Measurements from ENCODE around the gene FRMD4A.

Gene FRMD4A

GRCh38 chr10:13684806-13685482 lies 645.8 kb downstream of the FRMD4A start:
- DNase-seq (ENCODE audit: low read depth, low spot score), result peak; percentile 47

- DNase-seq (ENCODE audit: low read depth, low spot score), result peak; percentile 62
These were observed 646.4 kb downstream of the FRMD4A start for GRCh38 chr10:13684252-13684791.

- DNase-seq (ENCODE audit: low read depth, low spot score), result no peak
These were observed 647.7 kb downstream of the FRMD4A start for GRCh38 chr10:13683017-13683416.

GRCh38 chr10:13681960-13682359 lies 648.8 kb downstream of the FRMD4A start:
- no peak for DNase-seq (ENCODE audit: low read depth, low spot score)

- no peak for DNase-seq (ENCODE audit: low read depth, low spot score)
These were observed 649.2 kb downstream of the FRMD4A start for GRCh38 chr10:13681528-13681927.

- no peak for DNase-seq (ENCODE audit: low read depth, low spot score)
These were observed 649.6 kb downstream of the FRMD4A start for GRCh38 chr10:13681095-13681494.

GRCh38 chr10:13678101-13678843 lies 652.5 kb downstream of the FRMD4A start:
- no peak for DNase-seq (ENCODE audit: low read depth, low spot score)

GRCh38 chr10:13674645-13675588 lies 655.8 kb downstream of the FRMD4A start:
- DNase-seq (ENCODE audit: low read depth, low spot score), result no peak

GRCh38 chr10:13673156-13673555 lies 657.6 kb downstream of the FRMD4A start:
- DNase-seq (ENCODE audit: low read depth, low spot score), result no peak

GRCh38 chr10:13672548-13672947 lies 658.2 kb downstream of the FRMD4A start:
- DNase-seq (ENCODE audit: low read depth, low spot score), result no peak

GRCh38 chr10:13671904-13672303 lies 658.8 kb downstream of the FRMD4A start:
- DNase-seq (ENCODE audit: low read depth, low spot score), result no peak

- no peak for DNase-seq (ENCODE audit: low read depth, low spot score)
These were observed 660.4 kb downstream of the FRMD4A start for GRCh38 chr10:13670311-13670710.

GRCh38 chr10:13669901-13670300 lies 660.8 kb downstream of the FRMD4A start:
- DNase-seq (ENCODE audit: low read depth, low spot score), result no peak

- no peak for DNase-seq (ENCODE audit: low read depth, low spot score)
These were observed 661.4 kb downstream of the FRMD4A start for GRCh38 chr10:13669182-13669855.

GRCh38 chr10:13668126-13668525 lies 662.6 kb downstream of the FRMD4A start:
- no peak for DNase-seq (ENCODE audit: low read depth, low spot score)

- no peak for DNase-seq (ENCODE audit: low read depth, low spot score)
These were observed 665.0 kb downstream of the FRMD4A start for GRCh38 chr10:13665516-13666262.

- no peak for DNase-seq (ENCODE audit: low read depth, low spot score)
These were observed 669.5 kb downstream of the FRMD4A start for GRCh38 chr10:13661256-13661655.

- DNase-seq (ENCODE audit: low read depth, low spot score), result peak; percentile 30
These were observed 670.2 kb downstream of the FRMD4A start for GRCh38 chr10:13660551-13660920.

- peak; percentile 84 for DNase-seq (ENCODE audit: low read depth, low spot score)
These were observed 670.7 kb downstream of the FRMD4A start for GRCh38 chr10:13659887-13660550.

Measured in astrocyte of the hippocampus (primary cell).